Central memory CD8-positive, alpha-beta T cell (primary cell): Measurements from ENCODE around the gene VPS8.
"Not testable (repeated sequence)": the region's sequence is repeated elsewhere in the genome, so short reads cannot be mapped to it uniquely, and the experiment has no call there.

ENCODE experiments used
- ATAC-seq: fragments of 150-1000 bp; cut with Tn5 transposase; replicated peaks from 2 replicates; pipeline ENCODE4 v1.10.0; 2022; ENCODE audit warnings: mild to moderate bottlenecking, moderate FRiP score, moderate number of reproducible peaks; ENCODE audit not compliant: poor library complexity, severe bottlenecking; ENCODE audit errors: extremely low read depth
- DNase-seq, 2 donors: peaks; one replicate each; pipeline ENCODE4 v3.0.0; 2021; ENCODE audit warnings: low spot score in 2 of 2
- H3K27ac Mint-ChIP-seq: one replicate; pipeline ENCODE4 v1.8.0; 2022; ENCODE audit warnings: low read depth, mild to moderate bottlenecking, moderate library complexity, mixed read lengths
- H3K27me3 Mint-ChIP-seq: one replicate; pipeline ENCODE4 v1.8.0; 2022; ENCODE audit warnings: mixed read lengths
- H3K36me3 Mint-ChIP-seq: one replicate; pipeline ENCODE4 v1.8.0; 2022; ENCODE audit warnings: mild to moderate bottlenecking, moderate library complexity, mixed read lengths; ENCODE audit not compliant: insufficient read depth
- H3K4me1 Mint-ChIP-seq: one replicate; pipeline ENCODE4 v1.8.0; 2022; ENCODE audit warnings: mixed read lengths
- H3K4me3 Mint-ChIP-seq: one replicate; pipeline ENCODE4 v1.8.0; 2022; ENCODE audit warnings: mild to moderate bottlenecking, moderate library complexity, mixed read lengths
- H3K9me3 Mint-ChIP-seq: one replicate; pipeline ENCODE4 v1.8.0; 2022; ENCODE audit warnings: mixed read lengths

VPS8 gene

DNA sequence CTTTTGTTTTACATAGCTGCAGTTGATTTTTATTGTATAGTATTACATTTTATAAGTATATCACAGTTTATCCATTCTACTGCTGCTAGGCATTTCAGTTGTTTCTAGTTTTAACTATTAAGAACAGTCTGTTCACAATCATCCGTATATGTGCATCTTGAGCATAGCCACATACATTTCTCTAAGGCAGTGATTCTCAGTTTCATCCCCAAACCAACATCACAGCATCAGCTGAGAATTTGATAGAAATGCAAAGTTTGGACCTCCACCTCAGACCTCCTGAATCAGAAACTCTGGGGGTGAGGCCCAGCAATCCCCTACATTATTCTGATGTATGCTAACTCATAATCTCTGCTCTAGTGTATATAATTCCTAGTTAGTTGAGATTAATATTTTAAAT lies 120.8 kb downstream of the VPS8 start:
- DNase-seq (no peak), ATAC-seq (no peak)
- H3K4me1 Mint-ChIP-seq = no peaks in the 10 kb centered on the region
- no peak overlapping the region for H3K27ac Mint-ChIP-seq
- H3K36me3 Mint-ChIP-seq = peaks cover 15% of the 10 kb centered on the region
- H3K4me3 Mint-ChIP-seq = no peak overlapping the region
- H3K27me3 Mint-ChIP-seq = no peaks in the 10 kb centered on the region
- no peaks in the 10 kb centered on the region for H3K9me3 Mint-ChIP-seq

DNA sequence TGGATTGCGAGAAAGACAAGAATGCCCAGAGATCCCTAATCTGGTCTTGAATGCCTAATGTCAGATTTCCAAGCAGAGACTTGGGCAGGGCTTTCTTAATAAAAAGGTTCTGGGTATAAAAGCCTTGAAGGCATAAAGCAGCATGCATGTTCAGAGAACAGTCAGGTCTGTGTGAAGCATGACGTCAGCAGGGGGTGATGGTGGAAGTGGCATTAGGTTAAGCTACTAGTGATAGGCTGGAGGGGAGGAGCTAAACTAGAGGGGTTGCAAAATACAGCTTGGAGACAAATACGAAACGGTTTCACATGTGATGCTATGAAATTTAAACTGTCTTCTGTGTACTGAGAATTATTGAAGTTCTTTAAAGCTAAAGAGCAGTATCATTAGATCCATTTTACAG lies 125.6 kb downstream of the VPS8 start:
- Mint-ChIP-seq H3K4me3 (no peak overlapping the region), H3K36me3 (peaks cover 25% of the 10 kb centered on the region), H3K27ac (no peak overlapping the region), H3K9me3 (no peaks in the 10 kb centered on the region), H3K27me3 (no peaks in the 10 kb centered on the region), H3K4me1 (no peaks in the 10 kb centered on the region)
- DNase-seq (no peak), ATAC-seq (no peak)

DNA sequence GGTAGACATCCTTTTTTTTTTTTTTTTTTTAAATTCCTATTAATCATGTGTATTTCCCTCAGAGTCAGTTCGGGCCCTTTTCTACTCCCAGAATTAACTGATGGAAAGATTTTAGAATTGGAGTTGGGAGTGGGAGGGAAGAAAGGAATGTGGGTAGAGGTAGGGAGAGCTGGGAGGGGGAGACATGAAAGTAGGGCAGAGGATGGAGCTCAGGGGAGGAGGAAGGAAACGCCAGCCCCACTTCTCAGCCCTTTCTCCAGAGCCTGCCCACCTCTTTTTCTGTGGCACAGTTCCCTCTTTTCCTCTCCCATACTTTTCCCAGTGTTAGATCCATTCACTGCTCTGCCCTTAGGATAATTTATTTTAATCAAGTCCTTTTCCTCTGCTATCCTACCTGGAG lies 129.4 kb downstream of the VPS8 start:
- no peaks in the 10 kb centered on the region for H3K4me1 Mint-ChIP-seq
- ATAC-seq (no peak), DNase-seq (no peak)
- H3K4me3 Mint-ChIP-seq = no peak overlapping the region
- H3K36me3 Mint-ChIP-seq = peaks cover 30% of the 10 kb centered on the region
- H3K27me3 Mint-ChIP-seq = no peaks in the 10 kb centered on the region
- no peak overlapping the region for H3K27ac Mint-ChIP-seq
- H3K9me3 Mint-ChIP-seq = no peaks in the 10 kb centered on the region

DNA sequence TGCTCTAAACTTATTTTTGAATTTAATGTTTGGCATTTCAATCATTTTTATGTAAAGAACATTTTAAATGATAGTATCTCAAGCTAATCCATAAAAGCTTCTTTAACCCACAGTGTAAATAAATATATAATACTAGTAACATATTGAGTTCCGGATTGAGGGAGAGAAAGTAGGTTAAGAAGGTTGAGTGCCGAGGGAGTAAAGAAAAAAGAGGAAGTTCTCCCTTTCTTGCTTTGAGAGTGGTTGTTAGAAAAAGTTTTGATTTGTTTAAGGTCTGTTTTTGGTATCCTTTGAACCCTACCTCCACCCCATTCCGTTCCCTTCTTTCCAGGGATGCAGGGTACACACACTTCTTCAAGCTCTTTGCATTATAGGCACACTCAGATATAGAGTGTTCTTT lies 130.8 kb downstream of the VPS8 start:
- Mint-ChIP-seq H3K9me3 (no peaks in the 10 kb centered on the region), H3K27ac (no peak overlapping the region), H3K27me3 (no peaks in the 10 kb centered on the region), H3K4me1 (no peaks in the 10 kb centered on the region), H3K36me3 (peaks cover 28% of the 10 kb centered on the region), H3K4me3 (no peak overlapping the region)
- no peak for ATAC-seq
- no peak for DNase-seq

DNA sequence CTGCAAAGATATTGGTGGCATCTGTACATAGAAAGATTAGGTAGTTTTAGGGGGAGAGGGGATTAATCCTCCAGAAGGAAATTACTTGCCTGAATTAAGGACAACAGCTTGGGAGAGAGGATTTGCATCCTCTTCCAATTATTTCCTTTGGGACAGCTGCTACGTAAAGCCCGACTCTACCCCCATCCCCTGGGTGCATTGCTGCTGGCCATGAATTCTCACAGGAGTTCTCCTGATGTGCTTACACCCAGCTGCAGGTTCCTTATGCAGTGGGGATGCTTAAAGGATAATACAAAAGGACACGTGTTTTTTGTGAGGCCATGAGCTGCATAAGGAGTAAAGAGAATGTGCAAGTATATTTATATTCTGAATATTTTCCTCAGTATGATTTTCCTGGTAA lies 132.3 kb downstream of the VPS8 start:
- peaks cover 27% of the 10 kb centered on the region for H3K36me3 Mint-ChIP-seq
- no peaks in the 10 kb centered on the region for H3K4me1 Mint-ChIP-seq
- DNase-seq (no peak), ATAC-seq (no peak)
- no peak overlapping the region for H3K27ac Mint-ChIP-seq
- no peaks in the 10 kb centered on the region for H3K27me3 Mint-ChIP-seq
- H3K9me3 Mint-ChIP-seq = no peaks in the 10 kb centered on the region
- H3K4me3 Mint-ChIP-seq = no peak overlapping the region

DNA sequence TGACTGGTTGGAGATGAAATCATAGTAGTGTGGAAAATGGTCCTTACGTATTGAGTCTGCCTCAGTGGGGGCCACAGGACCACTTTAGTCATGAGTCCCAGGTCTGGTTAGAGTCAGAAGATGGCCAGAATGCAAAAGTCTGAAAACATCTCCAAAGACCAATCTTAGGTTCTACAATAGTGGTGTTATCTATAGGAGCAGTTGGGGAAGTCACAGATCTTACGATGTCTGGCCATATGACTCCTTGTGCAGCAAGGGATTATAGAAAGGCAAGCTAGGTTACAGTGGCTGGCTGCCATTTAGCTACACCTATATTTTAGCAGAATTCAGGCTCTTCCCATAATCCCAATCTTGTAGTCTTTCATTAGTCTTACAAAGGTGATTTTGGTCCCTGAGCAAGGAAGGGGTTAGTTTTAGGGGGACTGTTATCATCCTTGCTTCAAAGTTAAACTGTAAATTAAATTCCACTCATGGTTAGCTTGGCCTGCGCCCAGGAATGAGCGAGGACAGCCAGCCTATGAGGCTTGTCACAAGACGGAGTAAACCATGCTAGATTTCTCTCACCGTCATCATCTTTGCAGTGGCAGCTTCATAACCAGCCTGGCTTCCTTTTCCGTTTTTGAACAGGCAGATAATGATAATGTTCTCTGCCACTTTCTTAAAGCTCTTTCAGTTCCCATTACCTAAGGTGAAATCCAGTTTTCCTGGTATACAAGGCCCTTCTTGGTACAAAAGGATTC lies 134.1 kb downstream of the VPS8 start:
- peaks cover 19% of the 10 kb centered on the region for H3K36me3 Mint-ChIP-seq
- ATAC-seq (no peak), DNase-seq (no peak)
- H3K9me3 Mint-ChIP-seq = no peaks in the 10 kb centered on the region
- no peaks in the 10 kb centered on the region for H3K4me1 Mint-ChIP-seq
- no peaks in the 10 kb centered on the region for H3K27me3 Mint-ChIP-seq
- H3K4me3 Mint-ChIP-seq = no peak overlapping the region
- H3K27ac Mint-ChIP-seq = no peak overlapping the region

DNA sequence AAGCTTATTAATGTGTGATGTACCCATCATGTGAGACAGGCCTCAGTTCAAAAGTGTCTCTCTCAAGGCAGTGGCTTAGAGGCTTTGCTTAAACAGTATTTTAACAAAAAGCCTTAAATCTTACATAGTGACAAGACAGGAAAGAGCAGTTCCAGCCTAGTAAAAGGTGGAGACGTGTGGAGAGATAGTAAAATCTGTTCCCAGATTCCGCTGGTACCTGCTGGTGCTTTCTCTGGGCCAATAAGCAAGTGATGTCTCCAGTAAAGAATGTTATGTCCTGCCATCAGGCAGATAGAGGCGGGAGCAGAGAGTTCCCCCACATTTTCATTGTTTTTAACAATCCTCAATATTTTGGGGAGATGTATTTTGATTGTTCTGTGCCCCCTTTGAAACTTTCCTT lies 135.0 kb downstream of the VPS8 start:
- Mint-ChIP-seq H3K36me3 (peaks cover 15% of the 10 kb centered on the region), H3K27ac (no peak overlapping the region), H3K4me3 (no peak overlapping the region), H3K4me1 (no peaks in the 10 kb centered on the region), H3K9me3 (no peaks in the 10 kb centered on the region), H3K27me3 (no peaks in the 10 kb centered on the region)
- ATAC-seq = no peak
- no peak for DNase-seq

DNA sequence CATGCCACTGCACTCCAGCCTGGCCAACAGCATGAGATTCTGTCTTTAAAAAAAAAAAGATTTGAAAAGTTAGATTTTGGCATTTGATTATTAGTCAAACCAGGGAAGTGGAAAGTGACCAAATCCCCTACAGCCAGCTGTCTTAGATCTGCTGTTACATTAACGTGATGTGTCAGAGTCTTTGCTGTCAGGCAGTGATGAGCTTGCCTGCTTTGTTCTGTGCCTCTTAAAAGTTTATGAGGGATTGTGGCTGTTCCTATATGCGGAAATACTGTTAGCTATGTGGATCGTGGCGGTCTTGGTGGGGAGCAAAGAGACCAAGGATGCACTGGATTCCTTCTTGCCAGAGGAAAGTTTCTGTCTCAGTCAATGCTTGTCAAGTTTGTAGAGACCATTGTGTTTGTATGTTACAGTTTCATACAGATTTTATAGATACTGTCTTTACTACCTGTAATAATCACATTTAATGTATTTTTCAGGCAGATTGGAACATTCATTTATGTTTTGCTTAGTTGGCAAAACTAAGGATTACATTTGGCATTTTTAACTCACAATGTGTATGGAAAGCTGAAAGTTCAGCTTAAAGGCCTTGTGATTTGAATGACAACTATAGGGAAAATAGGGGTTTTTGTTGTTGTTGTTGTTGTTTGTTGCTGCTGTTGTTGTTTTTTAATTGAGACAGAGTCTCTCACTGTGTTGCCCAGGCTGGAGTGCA lies 137.4 kb downstream of the VPS8 start:
- Mint-ChIP-seq H3K9me3 (no peaks in the 10 kb centered on the region), H3K4me3 (no peak overlapping the region), H3K4me1 (no peaks in the 10 kb centered on the region), H3K36me3 (peaks cover 6% of the 10 kb centered on the region), H3K27me3 (no peaks in the 10 kb centered on the region), H3K27ac (no peak overlapping the region)
- ATAC-seq (no peak), DNase-seq (no peak)

DNA sequence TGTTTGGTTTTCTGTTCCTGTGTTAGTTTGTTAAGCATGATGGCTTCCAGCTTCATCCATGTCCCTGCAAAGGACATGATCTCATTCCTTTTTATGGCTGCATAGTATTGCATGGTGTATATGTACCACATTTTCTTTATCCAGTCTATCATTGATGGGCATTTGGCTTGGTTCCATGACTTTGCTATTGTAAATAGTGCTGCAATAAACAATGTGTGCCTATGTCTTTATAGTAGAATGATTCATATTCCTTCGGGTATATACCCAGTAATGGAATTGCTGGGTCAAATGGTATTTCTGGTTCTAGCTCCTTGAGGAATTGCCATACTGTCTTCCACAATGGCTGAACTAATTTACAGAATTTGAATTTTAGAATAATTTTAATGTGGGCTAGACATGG lies 138.8 kb downstream of the VPS8 start:
- not testable (repeated sequence) for ATAC-seq, H3K36me3 Mint-ChIP-seq, H3K27ac Mint-ChIP-seq

DNA sequence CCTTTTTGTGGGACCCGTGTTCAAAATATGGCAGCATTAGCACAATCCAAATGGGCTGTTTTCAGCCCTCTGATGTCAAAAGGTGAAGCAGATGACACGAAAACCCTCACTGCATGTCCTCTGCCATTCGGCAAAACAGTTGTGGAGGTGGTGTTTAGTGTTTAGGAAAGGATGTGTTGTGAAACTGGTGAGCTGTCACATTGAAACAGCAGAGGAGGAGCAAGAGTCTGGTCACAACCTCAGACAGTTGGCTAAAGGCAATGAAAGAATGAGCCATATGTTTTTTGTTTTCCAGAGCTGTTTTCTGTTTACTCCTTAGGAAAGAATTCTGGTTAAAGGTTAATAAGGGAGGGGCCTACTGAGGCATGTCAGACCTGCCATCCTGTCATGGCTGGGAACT lies 140.7 kb downstream of the VPS8 start:
- H3K36me3 Mint-ChIP-seq = peaks cover 10% of the 10 kb centered on the region
- H3K4me1 Mint-ChIP-seq = no peaks in the 10 kb centered on the region
- ATAC-seq (no peak), DNase-seq (no peak)
- H3K27ac Mint-ChIP-seq = no peak overlapping the region
- no peaks in the 10 kb centered on the region for H3K9me3 Mint-ChIP-seq
- no peak overlapping the region for H3K4me3 Mint-ChIP-seq
- no peaks in the 10 kb centered on the region for H3K27me3 Mint-ChIP-seq

More for the DNA sequence above, 138.8 kb downstream of the VPS8 start:
- not testable (repeated sequence) for H3K4me1 Mint-ChIP-seq, H3K4me3 Mint-ChIP-seq, DNase-seq, H3K27me3 Mint-ChIP-seq, H3K9me3 Mint-ChIP-seq

DNA sequence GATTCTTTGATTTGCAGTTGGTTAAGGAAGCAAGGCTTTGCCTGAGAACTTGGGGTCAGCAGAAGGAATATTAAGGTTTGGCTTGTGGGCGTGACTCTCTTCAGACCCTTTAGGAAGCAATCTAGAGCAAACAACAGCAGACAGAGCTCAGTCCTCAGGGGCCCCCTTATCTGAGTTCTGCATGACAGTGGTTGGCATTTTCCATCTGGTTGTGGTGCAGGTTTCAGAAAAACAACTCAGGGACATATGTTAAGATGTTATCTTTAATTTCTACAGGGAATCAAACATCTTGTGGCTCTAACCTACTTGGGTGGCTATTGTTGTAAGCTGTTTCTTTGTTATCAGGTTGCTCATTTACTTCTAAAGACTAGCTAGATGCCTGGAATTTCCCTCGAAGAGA lies 141.4 kb downstream of the VPS8 start:
- H3K4me3 Mint-ChIP-seq = no peak overlapping the region
- no peaks in the 10 kb centered on the region for H3K9me3 Mint-ChIP-seq
- no peak overlapping the region for H3K27ac Mint-ChIP-seq

DNA sequence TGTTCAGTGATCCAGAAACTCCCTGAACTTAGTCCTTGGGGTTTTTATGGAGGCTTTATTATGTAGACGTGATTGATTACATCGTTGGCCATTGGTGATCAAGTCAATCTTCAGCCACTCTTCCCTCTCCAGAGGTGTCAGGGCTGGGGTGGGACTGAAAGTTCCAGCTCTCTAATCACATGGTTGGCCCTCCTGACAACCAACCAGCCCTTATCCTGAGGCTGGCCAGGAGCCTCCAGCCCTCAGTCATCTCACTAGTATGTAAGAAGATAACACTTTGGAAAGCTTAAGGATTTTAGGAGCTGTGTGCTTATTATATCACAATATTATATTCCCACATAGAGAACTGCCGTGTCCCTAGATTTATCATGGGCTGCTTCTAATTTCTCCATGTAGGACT lies 142.3 kb downstream of the VPS8 start:
- Mint-ChIP-seq H3K27ac (no peak overlapping the region), H3K27me3 (no peaks in the 10 kb centered on the region), H3K36me3 (peaks cover 24% of the 10 kb centered on the region), H3K4me1 (no peaks in the 10 kb centered on the region), H3K4me3 (no peak overlapping the region), H3K9me3 (no peaks in the 10 kb centered on the region)
- DNase-seq (no peak), ATAC-seq (no peak)

More for the DNA sequence above, 141.4 kb downstream of the VPS8 start:
- Mint-ChIP-seq H3K4me1 (no peaks in the 10 kb centered on the region), H3K27me3 (no peaks in the 10 kb centered on the region), H3K36me3 (peaks cover 16% of the 10 kb centered on the region)
- no peak for ATAC-seq
- DNase-seq = no peak

DNA sequence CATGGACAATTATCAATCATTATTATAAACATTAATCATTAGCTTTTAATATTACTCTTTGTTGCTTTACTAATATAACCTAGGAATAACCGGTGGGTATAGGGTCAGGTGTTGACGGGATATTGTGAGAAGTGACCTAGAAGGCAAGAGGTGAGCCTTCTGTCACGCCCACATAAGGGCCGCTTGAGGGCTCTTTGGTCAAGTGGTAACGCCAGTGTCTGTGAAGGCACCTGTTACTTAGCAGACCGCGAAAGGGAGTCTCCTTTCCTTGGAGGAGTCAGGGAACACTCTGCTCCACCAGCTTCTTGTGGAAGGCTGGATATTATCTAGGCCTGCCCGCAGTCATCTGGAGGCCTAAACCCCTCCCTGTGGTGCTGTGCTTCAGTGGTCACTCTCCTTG lies 142.9 kb downstream of the VPS8 start:
- peaks cover 24% of the 10 kb centered on the region for H3K36me3 Mint-ChIP-seq
- not testable (repeated sequence) for H3K4me1 Mint-ChIP-seq, H3K27me3 Mint-ChIP-seq, H3K4me3 Mint-ChIP-seq, ATAC-seq, H3K9me3 Mint-ChIP-seq, DNase-seq, H3K27ac Mint-ChIP-seq
